K562 (cell line): Measurements from ENCODE around the gene CFAP298. TPM values are rescaled to one million over a fixed set of nuclear protein-coding genes. Genes with fewer than 3 reads are reported as not detected.
A peak's percentile ranks its signal among the peaks of the same experiment; 100 is the strongest.

ENCODE experiments used
- EWSR1 ChIP-seq: fragments of 450-650 bp; IDR thresholded peaks from 2 replicates; pipeline ENCODE4 v1.6.1; 2018; ENCODE audit warnings: borderline replicate concordance, mild to moderate bottlenecking, low read depth, moderate library complexity; ENCODE audit not compliant: partially characterized antibody
- GTF2F1 ChIP-seq: IDR thresholded peaks from 2 replicates; pipeline ENCODE4 v1.6.1; 2011; ENCODE audit warnings: low read depth, low read length, improper control_type of control experiment
- HDGF ChIP-seq: fragments of 450-650 bp; IDR thresholded peaks from 2 replicates; pipeline ENCODE4 v1.6.1; 2016
- HMBOX1 ChIP-seq: sonication (generic); IDR thresholded peaks from 2 replicates; pipeline ENCODE4 v1.6.1; 2016
- HMGXB4 ChIP-seq: sonication (generic); formaldehyde crosslinking; IDR thresholded peaks from 2 replicates; pipeline ENCODE4 v1.8.1; 2023; ENCODE audit warnings: mild to moderate bottlenecking, missing genetic modification reagents
- KDM4B ChIP-seq, 2 experiments: fragments of 450-650 bp in 1 of 2; sonication (generic) in 1 of 2; IDR thresholded peaks; 2 replicates each; pipeline ENCODE4 v1.6.1; 2016 to 2017; ENCODE audit warnings: borderline replicate concordance in 2 of 2, antibody characterized with exemption in 1 of 2, low read depth in 1 of 2, mild to moderate bottlenecking in 1 of 2
- SOX6 ChIP-seq: fragments of 450-650 bp; IDR thresholded peaks from 2 replicates; pipeline ENCODE4 v1.6.1; 2014; ENCODE audit warnings: mild to moderate bottlenecking
- TAF15 ChIP-seq: fragments of 200-400 bp; formaldehyde crosslinking; IDR thresholded peaks from 2 replicates; pipeline ENCODE4 v1.6.1; 2017; ENCODE audit warnings: mild to moderate bottlenecking, low read depth, low read length, moderate library complexity
- VEZF1 ChIP-seq: fragments of 200-800 bp; sonication (Bioruptor generic); IDR thresholded peaks from 2 replicates; pipeline ENCODE4 v1.6.1; 2017; ENCODE audit warnings: missing genetic modification characterization, missing compliant biosample characterization
- ZFP30 ChIP-seq: fragments of 250-450 bp; sonication (Bioruptor Pico); IDR thresholded peaks from 2 replicates; pipeline ENCODE4 v1.8.0; 2022; ENCODE audit warnings: moderate library complexity, mild to moderate bottlenecking, inconsistent platforms, borderline replicate concordance
- polyA plus RNA-seq, 8 experiments: library from polyadenylated mRNA; depleted of rRNA in 4 of 8; stranded (reverse) in 5 of 8; unstranded in 3 of 8; fragments of >200 nt; fragmentation: Nextera tagmentation in 2 of 8; fragmentation: Illumina TruSeq in 1 of 8; extraction: Ambion mirVana in 2 of 8; extraction: Trizol in 1 of 8; gene quantifications; 2 replicates each; pipeline versions ENCODE4 v1.2.1 to v1.2.3, GENCODE V29; 2011 to 2014; ENCODE audit warnings: inconsistent platforms in 1 of 8, missing spikeins in 1 of 8
- total RNA-seq, 7 experiments: library from RNA; depleted of rRNA in 6 of 7; stranded (reverse); fragments of >200 nt in 6 of 7; fragmentation: Illumina TruSeq in 2 of 7; extraction: Trizol in 2 of 7; gene quantifications; 2 replicates each; pipeline versions ENCODE4 v1.2.1 to v1.2.3, GENCODE V29; 2011 to 2021; ENCODE audit warnings: low replicate concordance in 1 of 7
- TF ChIP-seq, protein P1 (sequence below), 2 experiments: fragments of 450-650 bp; IDR thresholded peaks; 2 replicates each; pipeline ENCODE4 v1.6.1; 2016
- TF ChIP-seq, protein P2 (sequence below): sonication (generic); formaldehyde crosslinking; IDR thresholded peaks from 2 replicates; pipeline ENCODE4 v1.8.1; 2023; ENCODE audit warnings: missing genetic modification reagents, mild to moderate bottlenecking, borderline replicate concordance
- TF ChIP-seq, protein P3 (sequence below): fragments of 450-650 bp; IDR thresholded peaks from 2 replicates; pipeline ENCODE4 v1.6.1; 2014; ENCODE audit warnings: low read depth, mild to moderate bottlenecking, moderate library complexity, borderline replicate concordance

The CFAP298 gene
- total and polyA plus RNA-seq, 9 of the 15 experiments (the other 6 are each of a cell fraction or from before 2014, with no cell fraction given) = 31.4 to 178 (median 89.7) TPM

GRCh38 chr21:32612075-32612998, at the start of gene CFAP298 (continued):
- no peak for TF ChIP-seq TAF15
- no peak for TF ChIP-seq HDGF
- TF ChIP-seq GTF2F1 = no peak
- TF ChIP-seq VEZF1 (CRISPR knock-in tag) = peak; percentile 79
- TF ChIP-seq EWSR1 = no peak
- TF ChIP-seq HMGXB4 (CRISPR knock-in tag) = peak; percentile 30; the same call in 1 of the 2 replicates
- TF ChIP-seq SOX6 = no peak; the same call in 1 of the 2 replicates
- TF ChIP-seq, protein P1, sequence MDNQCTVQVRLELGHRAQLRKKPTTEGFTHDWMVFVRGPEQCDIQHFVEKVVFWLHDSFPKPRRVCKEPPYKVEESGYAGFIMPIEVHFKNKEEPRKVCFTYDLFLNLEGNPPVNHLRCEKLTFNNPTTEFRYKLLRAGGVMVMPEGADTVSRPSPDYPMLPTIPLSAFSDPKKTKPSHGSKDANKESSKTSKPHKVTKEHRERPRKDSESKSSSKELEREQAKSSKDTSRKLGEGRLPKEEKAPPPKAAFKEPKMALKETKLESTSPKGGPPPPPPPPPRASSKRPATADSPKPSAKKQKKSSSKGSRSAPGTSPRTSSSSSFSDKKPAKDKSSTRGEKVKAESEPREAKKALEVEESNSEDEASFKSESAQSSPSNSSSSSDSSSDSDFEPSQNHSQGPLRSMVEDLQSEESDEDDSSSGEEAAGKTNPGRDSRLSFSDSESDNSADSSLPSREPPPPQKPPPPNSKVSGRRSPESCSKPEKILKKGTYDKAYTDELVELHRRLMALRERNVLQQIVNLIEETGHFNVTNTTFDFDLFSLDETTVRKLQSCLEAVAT (IDR thresholded peaks at IDR 0.05) = 0 out of 4 replicates have a peak, but pooled peaks of 1 of the 2 experiments have one; percentile 45
- TF ChIP-seq, protein P2, sequence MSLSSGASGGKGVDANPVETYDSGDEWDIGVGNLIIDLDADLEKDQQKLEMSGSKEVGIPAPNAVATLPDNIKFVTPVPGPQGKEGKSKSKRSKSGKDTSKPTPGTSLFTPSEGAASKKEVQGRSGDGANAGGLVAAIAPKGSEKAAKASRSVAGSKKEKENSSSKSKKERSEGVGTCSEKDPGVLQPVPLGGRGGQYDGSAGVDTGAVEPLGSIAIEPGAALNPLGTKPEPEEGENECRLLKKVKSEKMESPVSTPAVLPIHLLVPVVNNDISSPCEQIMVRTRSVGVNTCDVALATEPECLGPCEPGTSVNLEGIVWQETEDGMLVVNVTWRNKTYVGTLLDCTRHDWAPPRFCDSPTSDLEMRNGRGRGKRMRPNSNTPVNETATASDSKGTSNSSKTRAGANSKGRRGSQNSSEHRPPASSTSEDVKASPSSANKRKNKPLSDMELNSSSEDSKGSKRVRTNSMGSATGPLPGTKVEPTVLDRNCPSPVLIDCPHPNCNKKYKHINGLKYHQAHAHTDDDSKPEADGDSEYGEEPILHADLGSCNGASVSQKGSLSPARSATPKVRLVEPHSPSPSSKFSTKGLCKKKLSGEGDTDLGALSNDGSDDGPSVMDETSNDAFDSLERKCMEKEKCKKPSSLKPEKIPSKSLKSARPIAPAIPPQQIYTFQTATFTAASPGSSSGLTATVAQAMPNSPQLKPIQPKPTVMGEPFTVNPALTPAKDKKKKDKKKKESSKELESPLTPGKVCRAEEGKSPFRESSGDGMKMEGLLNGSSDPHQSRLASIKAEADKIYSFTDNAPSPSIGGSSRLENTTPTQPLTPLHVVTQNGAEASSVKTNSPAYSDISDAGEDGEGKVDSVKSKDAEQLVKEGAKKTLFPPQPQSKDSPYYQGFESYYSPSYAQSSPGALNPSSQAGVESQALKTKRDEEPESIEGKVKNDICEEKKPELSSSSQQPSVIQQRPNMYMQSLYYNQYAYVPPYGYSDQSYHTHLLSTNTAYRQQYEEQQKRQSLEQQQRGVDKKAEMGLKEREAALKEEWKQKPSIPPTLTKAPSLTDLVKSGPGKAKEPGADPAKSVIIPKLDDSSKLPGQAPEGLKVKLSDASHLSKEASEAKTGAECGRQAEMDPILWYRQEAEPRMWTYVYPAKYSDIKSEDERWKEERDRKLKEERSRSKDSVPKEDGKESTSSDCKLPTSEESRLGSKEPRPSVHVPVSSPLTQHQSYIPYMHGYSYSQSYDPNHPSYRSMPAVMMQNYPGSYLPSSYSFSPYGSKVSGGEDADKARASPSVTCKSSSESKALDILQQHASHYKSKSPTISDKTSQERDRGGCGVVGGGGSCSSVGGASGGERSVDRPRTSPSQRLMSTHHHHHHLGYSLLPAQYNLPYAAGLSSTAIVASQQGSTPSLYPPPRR = no peak
- no peak for TF ChIP-seq HMBOX1
- no peak for TF ChIP-seq ZFP30 (CRISPR knock-in tag)
- peak in 1 of 2 experiments; percentile 84; a peak in 2 of 4 replicates for TF ChIP-seq KDM4B (IDR thresholded peaks at IDR 0.05; ENCODE audit: borderline replicate concordance in 2 of 2, low read depth in 1 of 2)
- TF ChIP-seq, protein P3, sequence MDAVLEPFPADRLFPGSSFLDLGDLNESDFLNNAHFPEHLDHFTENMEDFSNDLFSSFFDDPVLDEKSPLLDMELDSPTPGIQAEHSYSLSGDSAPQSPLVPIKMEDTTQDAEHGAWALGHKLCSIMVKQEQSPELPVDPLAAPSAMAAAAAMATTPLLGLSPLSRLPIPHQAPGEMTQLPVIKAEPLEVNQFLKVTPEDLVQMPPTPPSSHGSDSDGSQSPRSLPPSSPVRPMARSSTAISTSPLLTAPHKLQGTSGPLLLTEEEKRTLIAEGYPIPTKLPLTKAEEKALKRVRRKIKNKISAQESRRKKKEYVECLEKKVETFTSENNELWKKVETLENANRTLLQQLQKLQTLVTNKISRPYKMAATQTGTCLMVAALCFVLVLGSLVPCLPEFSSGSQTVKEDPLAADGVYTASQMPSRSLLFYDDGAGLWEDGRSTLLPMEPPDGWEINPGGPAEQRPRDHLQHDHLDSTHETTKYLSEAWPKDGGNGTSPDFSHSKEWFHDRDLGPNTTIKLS = peak; percentile 76
